GM12878 (cell line): ENCODE results near the gene CRYGS. TPM values are rescaled to one million over a fixed set of nuclear protein-coding genes. Genes with fewer than 3 reads are reported as not detected.

Experiments used
- ATAC-seq: fragments of 200-7000 bp; cut with Tn5 transposase; 3 replicates; pipeline ENCODE4 v1.9.1; 2020; ENCODE audit warnings: mild to moderate bottlenecking, moderate library complexity
- BruUV-seq: library from RNA; stranded (reverse); fragments of 400-500 nt; replicated peaks from 2 replicates; lab custom pipeline; 2021; lab: Mats Ljungman, UMichigan
- CTCF ChIA-PET: fragments of 300-600 bp; sonication (Branson Sonifier 250); formaldehyde crosslinking; extraction: SDS; loops from one replicate; lab custom pipeline; 2021; ENCODE audit warnings: inconsistent platforms; lab: Yijun Ruan, JAX
- POLR2A ChIA-PET: fragments of 350-600 bp; formaldehyde crosslinking; extraction: SDS; loops from one replicate; lab custom pipeline; 2021; ENCODE audit warnings: inconsistent platforms; lab: Charles Lee
- RAD21 ChIA-PET: fragments of 300-600 bp; sonication (Branson Sonifier 250); formaldehyde crosslinking; loops from one replicate; lab custom pipeline; 2023; ENCODE audit warnings: antibody characterized with exemption; ENCODE audit not compliant: unreplicated experiment; lab: Charles Lee
- SMC1A ChIA-PET: fragments of 300-600 bp; sonication (Branson Sonifier 250); formaldehyde crosslinking; loops from one replicate; lab custom pipeline; 2023; ENCODE audit not compliant: unreplicated experiment, uncharacterized antibody; lab: Charles Lee
- DNase-seq: peaks from one replicate; pipeline ENCODE4 v3.0.0-alpha.2; 2011; ENCODE audit warnings: low read depth, low spot score
- FAIRE-seq: peaks from 3 replicates; lab custom pipeline; 2011; peaks lifted over from hg19 to GRCh38; lab: Jason Lieb, UNC
- H2AFZ ChIP-seq: 2 replicates; pipeline ENCODE4 v1.6.0; 2011; ENCODE audit warnings: low read depth, low read length, control low read depth; ENCODE audit not compliant: control insufficient read depth
- H3K27ac ChIP-seq: 2 replicates; pipeline ENCODE4 v1.5.1; 2011; ENCODE audit warnings: control low read depth; ENCODE audit not compliant: control insufficient read depth, insufficient read depth
- H3K27me3 ChIP-seq, 2 experiments: replicated peaks in 1 of 2; 2 replicates each; pipeline versions ENCODE4 v1.6.0 to v1.6.1; 2011; ENCODE audit warnings: low read length in 1 of 2; ENCODE audit not compliant: control insufficient read depth in 2 of 2, insufficient read depth in 2 of 2
- H3K36me3 ChIP-seq, 2 experiments: 2 replicates each; pipeline ENCODE4 v1.5.1; 2011; ENCODE audit warnings: low read length in 1 of 2; ENCODE audit not compliant: control insufficient read depth in 2 of 2, insufficient read depth in 2 of 2
- H3K4me1 ChIP-seq: 2 replicates; pipeline ENCODE4 v1.6.1; 2011; ENCODE audit warnings: mild to moderate bottlenecking, low read length, moderate library complexity, mixed read lengths; ENCODE audit not compliant: control insufficient read depth, insufficient read depth
- H3K4me2 ChIP-seq: 2 replicates; pipeline ENCODE4 v1.6.0; 2011; ENCODE audit warnings: control low read depth; ENCODE audit not compliant: control insufficient read depth, insufficient read depth
- H3K4me3 ChIP-seq: fragments of 200-600 bp; sonication (generic); 2 replicates; pipeline ENCODE4 v1.5.1; 2016
- H3K79me2 ChIP-seq: 2 replicates; pipeline ENCODE4 v1.6.0; 2011; ENCODE audit warnings: low read length; ENCODE audit not compliant: control insufficient read depth, insufficient read depth
- H3K9ac ChIP-seq: 2 replicates; pipeline ENCODE4 v1.8.0; 2011; ENCODE audit warnings: low read length, control low read depth, mixed read lengths; ENCODE audit not compliant: control insufficient read depth, insufficient read depth
- H3K9me3 ChIP-seq: replicated peaks from 3 replicates; pipeline ENCODE4 v1.5.1; 2011; ENCODE audit warnings: mild to moderate bottlenecking, low read length; ENCODE audit not compliant: control insufficient read depth, insufficient read depth
- H4K20me1 ChIP-seq: 2 replicates; pipeline ENCODE4 v1.6.0; 2011; ENCODE audit not compliant: control insufficient read depth, insufficient read depth
- BCLAF1 ChIP-seq: fragments of 450-650 bp; IDR thresholded peaks from 2 replicates; pipeline ENCODE4 v1.6.1; 2017; ENCODE audit warnings: antibody characterized with exemption, mild to moderate bottlenecking, moderate library complexity
- CTCF ChIP-seq, 3 experiments: IDR thresholded peaks in 2 of 3; conservative IDR thresholded peaks in 1 of 3; 2 replicates each; pipeline ENCODE4 v1.5.1; 2011; ENCODE audit warnings: low read depth in 3 of 3, low read length in 3 of 3, mild to moderate bottlenecking in 3 of 3, control low read depth in 2 of 3, moderate library complexity in 2 of 3, inconsistent platforms in 1 of 3, mixed read lengths in 1 of 3; ENCODE audit not compliant: control insufficient read depth in 2 of 3, insufficient read depth in 1 of 3; ENCODE audit errors: extremely low read depth in 1 of 3
- EGR1 ChIP-seq, 2 experiments: IDR thresholded peaks; 1 replicate in 1 of 2; 2 replicates in 1 of 2; pipeline ENCODE4 v1.6.1; 2011 to 2012; ENCODE audit warnings: low read depth in 2 of 2, low read length in 2 of 2, borderline replicate concordance in 1 of 2, mild to moderate bottlenecking in 1 of 2, moderate library complexity in 1 of 2
- HSF1 ChIP-seq: fragments of 150-350 bp; IDR thresholded peaks from 2 replicates; pipeline ENCODE4 v1.6.1; 2014; ENCODE audit warnings: mild to moderate bottlenecking, low read depth, low read length
- IRF3 ChIP-seq: fragments of 450-650 bp; IDR thresholded peaks from 2 replicates; pipeline ENCODE4 v1.6.1; 2014; ENCODE audit warnings: mild to moderate bottlenecking
- PBX3 ChIP-seq: IDR thresholded peaks from 2 replicates; pipeline ENCODE4 v1.6.1; 2011; ENCODE audit warnings: mild to moderate bottlenecking, low read depth, low read length, moderate library complexity; ENCODE audit not compliant: insufficient replicate concordance
- PML ChIP-seq: IDR thresholded peaks from 2 replicates; pipeline ENCODE4 v1.6.1; 2012; ENCODE audit warnings: low read length, inconsistent platforms
- POU2F2 ChIP-seq: IDR thresholded peaks from 3 replicates; pipeline ENCODE4 v1.6.1; 2011; ENCODE audit warnings: low read depth, mild to moderate bottlenecking, low read length, borderline replicate concordance
- RB1 ChIP-seq: fragments of 450-650 bp; formaldehyde crosslinking; IDR thresholded peaks from 2 replicates; pipeline ENCODE4 v1.6.1; 2017; ENCODE audit warnings: mild to moderate bottlenecking, borderline replicate concordance
- ZZZ3 ChIP-seq: IDR thresholded peaks from 2 replicates; pipeline ENCODE4 v1.6.1; 2011; ENCODE audit warnings: low read depth; ENCODE audit not compliant: control insufficient read depth, insufficient read length
- WGBS: methylation state at CpG from one replicate; pipeline ENCODE4 v1.1.6; 2016; ENCODE audit warnings: low lambda C conversion rate; ENCODE audit not compliant: insufficient replicate concordance, insufficient coverage; ENCODE audit errors: missing lambda C conversion rate; 5-methylcytosine and 5-hydroxymethylcytosine counted together
- in situ Hi-C: fragments of 300-500 bp; cut with MboI; formaldehyde crosslinking; loops from 9 replicates; pipeline ENCODE4 v1.14.3; 2018; ENCODE audit warnings: mixed read lengths
- intact Hi-C: fragments of 100-400 bp; cut with micrococcal nuclease; formaldehyde crosslinking; loops from one replicate; pipeline ENCODE4 v1.14.2; 2022; ENCODE audit not compliant: unreplicated experiment
- polyA plus RNA-seq, 11 experiments: library from polyadenylated mRNA; depleted of rRNA in 4 of 11; unstranded in 6 of 11; stranded (reverse) in 5 of 11; fragments of >200 nt; fragmentation: Nextera tagmentation in 4 of 11; fragmentation: Illumina TruSeq in 1 of 11; extraction: Ambion mirVana in 4 of 11; extraction: Trizol in 1 of 11; gene quantifications; 1 replicate in 1 of 11; 2 replicates in 10 of 11; pipeline versions ENCODE4 v1.2.1 to v1.2.3, GENCODE V29; 2011 to 2016; ENCODE audit warnings: inconsistent platforms in 2 of 11, missing spikeins in 2 of 11, low read depth in 1 of 11
- total RNA-seq, 4 experiments: library from RNA; depleted of rRNA in 3 of 4; stranded (reverse); fragments of >200 nt in 3 of 4; fragmentation: Illumina TruSeq in 1 of 4; extraction: Trizol in 1 of 4; gene quantifications; 2 replicates each; pipeline versions ENCODE4 v1.2.1 to v1.2.3, GENCODE V29; 2013 to 2021

The CRYGS gene
- total and polyA plus RNA-seq, 10 of the 15 experiments (the other 5 are each of a cell fraction or from before 2014, with no cell fraction given) = 1.1 to 6.0 (median 2.5) TPM

- ATAC-seq = no peak
- DNase-seq = no peak
- TF ChIP-seq HSF1 (no peak), CTCF (IDR thresholded peaks at IDR 0.05 in 2 of 3, conservative IDR thresholded peaks at IDR 0.05 in 1 of 3; ENCODE audit: control insufficient read depth in 2 of 3, extremely low read depth in 1 of 3, insufficient read depth in 1 of 3, low read depth in 3 of 3, low read length in 3 of 3) (no peak), BCLAF1 (no peak), PML (no peak), PBX3 (no peak), EGR1 (IDR thresholded peaks at IDR 0.05; ENCODE audit: borderline replicate concordance in 1 of 2, low read depth in 2 of 2, low read length in 2 of 2) (no peak), RB1 (no peak), ZZZ3 (no peak), POU2F2 (no peak), IRF3 (no peak)
Observed at GRCh38 chr3:186506857-186507256, 37.3 kb downstream of the CRYGS start.

More at GRCh38 chr3:186506857-186507256, 37.3 kb downstream of the CRYGS start:
- H3K27me3 ChIP-seq = no peaks in the 10 kb centered on the region
- no peak for FAIRE-seq
- no peaks in the 10 kb centered on the region for H3K9me3 ChIP-seq
- intact Hi-C loops (loop anchor here (5.0 kb wide), 1 partner anchor 50 kb away; no protein-coding TSS in a partner anchor), in situ Hi-C loops (no loop called here)
- POLR2A ChIA-PET = no interaction called here
- no peaks in the 10 kb centered on the region for H3K36me3 ChIP-seq
- H3K4me3 ChIP-seq = no peak overlapping the region
- H3K9ac ChIP-seq = no peak overlapping the region
- no peak overlapping the region for H2AFZ ChIP-seq
- BruUV-seq = no TSS peak
- H3K27ac ChIP-seq = no peak overlapping the region
- WGBS = 0% methylated on average over 2 of the region's 2 CpGs
- H3K79me2 ChIP-seq = no peaks in the 10 kb centered on the region
- SMC1A ChIA-PET = interaction anchor here (0.7 to 12.3 kb wide), 3 partner anchors 10 to 252 kb away, joined by 3 to 257 read pairs (median 4); no protein-coding TSS in a partner anchor
- RAD21 ChIA-PET = interaction anchor here (7.8 kb wide), 1 partner anchor 30 kb away, joined by 192 read pairs; no protein-coding TSS in a partner anchor
- H3K4me2 ChIP-seq = no peak overlapping the region
- peaks cover 27% of the 10 kb centered on the region for H3K4me1 ChIP-seq
- CTCF ChIA-PET = interaction anchor here (0.9 to 5.7 kb wide), 3 partner anchors 10 to 564 kb away, joined by 3 to 141 read pairs (median 3); no protein-coding TSS in a partner anchor
- H4K20me1 ChIP-seq = no peaks in the 10 kb centered on the region
